Activated naive CD8-positive, alpha-beta T cell treated with anti-CD3 and anti-CD28 coated beads, Interleukin-2, amount 50 U/mL, for 16 hours (primary cell): ENCODE results near the gene NEK8.
A peak's percentile ranks its signal among the peaks of the same experiment; 100 is the strongest.

Source experiments
- DNase-seq: peaks from one replicate; pipeline ENCODE4 v3.0.0-alpha.2; 2020; ENCODE audit warnings: low read depth, low spot score

NEK8 gene

DNA sequence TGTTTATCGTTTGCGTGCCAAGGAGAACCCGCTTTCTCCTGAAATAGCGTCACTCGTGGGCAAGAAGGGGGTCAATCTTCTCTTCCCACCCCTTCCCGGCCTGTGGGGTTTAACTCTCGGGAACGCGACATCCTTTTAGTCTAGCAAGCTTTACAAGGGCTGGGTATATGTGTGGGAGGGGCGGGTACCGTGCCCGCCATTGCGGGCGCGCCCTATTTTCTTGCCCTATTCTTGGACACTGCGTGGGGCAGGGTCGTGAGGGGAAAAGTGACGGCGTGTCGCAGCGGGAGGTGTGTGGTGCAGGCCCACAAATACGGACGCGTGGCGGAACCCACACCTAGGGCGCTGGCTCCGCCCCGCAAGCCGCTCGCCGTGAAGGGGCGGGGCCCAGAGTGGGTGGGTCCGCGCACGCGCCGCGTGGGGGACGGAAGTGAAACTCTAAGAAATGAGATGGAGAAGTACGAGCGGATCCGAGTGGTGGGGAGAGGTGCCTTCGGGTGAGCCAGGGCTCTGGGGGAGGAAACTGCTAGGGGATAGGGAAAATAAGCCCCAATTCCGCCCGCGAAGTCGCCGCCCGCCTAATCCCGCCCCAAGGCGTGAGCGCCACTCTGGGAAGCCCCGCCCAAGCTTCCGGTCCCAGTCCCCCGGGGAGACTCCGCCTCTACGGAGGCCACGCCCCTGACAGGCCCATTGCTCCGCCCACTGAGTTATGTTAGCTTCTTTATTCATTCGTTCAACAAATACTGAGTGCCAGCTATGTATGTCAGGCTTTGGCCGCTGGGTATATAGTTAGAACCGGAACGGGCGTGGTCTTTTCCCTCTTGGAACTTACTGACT lies at the start of gene NEK8:
Gene NEK8 (plus strand): TSS at position 425 of the 837 bp plus-strand sequence. CDS start 26 bp downstream, at position 451.
- peak; percentile 95 for DNase-seq

- DNase-seq: no peak
Observed at GRCh38 chr17:28682655-28683054, 45.9 kb upstream of the NEK8 start.

DNA sequence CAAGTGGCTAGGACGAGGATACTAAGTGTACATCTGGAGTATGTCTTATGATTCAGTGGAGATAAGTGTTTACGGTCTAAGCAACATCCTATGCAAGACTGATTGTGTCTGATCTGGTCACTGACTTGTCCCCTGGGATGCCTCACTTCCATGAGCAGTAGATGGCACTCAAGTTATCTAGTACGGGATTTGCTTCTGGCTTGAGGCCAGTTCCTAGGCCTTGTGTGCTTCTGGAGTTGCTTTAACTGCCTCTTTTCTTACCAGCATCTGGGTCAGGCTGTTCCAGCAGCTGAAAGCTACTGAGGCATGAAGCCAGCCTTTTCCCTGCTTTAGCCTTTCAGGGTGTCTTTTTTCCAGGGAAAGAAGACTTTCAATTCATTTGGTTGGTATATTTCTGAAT lies 43.6 kb upstream of the NEK8 start:
- no peak for DNase-seq

- DNase-seq: no peak
Observed at GRCh38 chr17:28685366-28685765, 43.2 kb upstream of the NEK8 start.

- DNase-seq: no peak
Observed at GRCh38 chr17:28686296-28686695, 42.3 kb upstream of the NEK8 start.

GRCh38 chr17:28688481-28688880 lies 40.1 kb upstream of the NEK8 start:
- no peak for DNase-seq

DNA sequence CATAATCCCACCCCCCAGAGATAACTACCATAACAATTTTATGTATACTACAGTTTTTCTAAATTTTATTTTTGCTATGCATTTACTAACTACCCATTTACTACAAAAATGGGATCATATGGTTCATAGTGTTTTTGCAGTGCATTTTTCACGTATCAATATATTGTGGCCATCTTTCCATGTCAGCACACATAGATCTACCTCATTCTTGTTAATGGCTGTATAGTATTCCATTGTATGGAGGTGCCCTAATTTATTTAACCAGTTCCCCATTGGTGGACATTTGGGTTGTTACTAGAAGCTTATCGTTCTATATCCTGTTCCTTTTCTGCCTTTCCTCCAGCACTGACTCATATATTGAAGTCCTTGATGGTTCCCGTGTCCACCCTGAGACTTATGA lies 39.6 kb upstream of the NEK8 start:
- no peak for DNase-seq

GRCh38 chr17:28693869-28694268 lies 34.7 kb upstream of the NEK8 start:
- no peak for DNase-seq

- no peak for DNase-seq
Observed at GRCh38 chr17:28698253-28698941, 30.2 kb upstream of the NEK8 start.

DNA sequence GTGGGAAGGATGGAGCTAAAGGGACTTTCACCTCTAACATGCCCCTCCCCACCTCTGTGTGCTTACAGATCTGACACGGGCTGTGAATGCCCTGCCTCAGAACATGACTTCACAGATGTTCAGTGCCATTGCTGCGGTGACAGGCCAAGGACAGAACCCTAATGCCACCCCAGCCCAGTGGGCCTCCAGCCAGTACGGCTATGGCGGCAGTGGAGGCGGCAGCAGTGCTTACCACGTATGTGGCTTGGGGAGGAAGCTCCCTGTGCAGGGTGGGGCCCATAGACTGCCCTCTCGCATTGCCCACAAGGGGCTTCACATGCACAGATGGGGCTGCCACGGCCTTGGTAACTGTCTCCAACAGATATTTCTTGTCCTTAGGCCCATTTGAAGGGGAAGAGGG lies 28.3 kb upstream of the NEK8 start:
- no peak for DNase-seq

DNA sequence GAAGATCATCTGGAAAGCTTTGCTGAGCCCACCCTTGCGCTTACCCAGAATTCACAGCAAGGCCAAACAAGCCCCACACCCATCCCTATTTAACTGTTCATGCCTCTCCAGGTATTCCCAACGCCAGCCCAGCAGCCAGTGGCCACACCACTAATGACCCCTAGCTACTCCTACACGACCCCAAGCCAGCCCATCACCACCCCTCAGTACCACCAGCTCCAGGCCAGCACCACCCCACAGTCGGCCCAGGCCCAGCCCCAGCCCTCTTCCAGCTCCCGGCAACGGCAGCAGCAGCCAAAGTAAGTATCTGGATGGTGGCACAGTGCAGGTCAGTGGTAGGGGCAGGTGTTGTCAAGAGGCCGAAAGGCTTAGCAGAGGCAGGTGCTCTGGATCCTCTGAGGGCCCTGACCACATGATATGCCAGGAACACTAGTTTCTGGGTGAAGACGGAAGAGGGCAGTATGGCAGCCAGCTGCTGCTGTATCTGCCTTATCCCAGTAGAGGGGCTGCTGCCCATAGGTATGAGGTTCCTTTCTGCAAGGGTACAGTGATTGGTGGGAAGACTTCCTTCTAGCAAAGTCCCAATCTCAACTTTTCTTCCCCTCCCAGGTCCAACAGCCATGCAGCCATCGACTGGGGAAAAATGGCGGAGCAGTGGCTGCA lies 27.6 kb upstream of the NEK8 start:
- DNase-seq: no peak

- DNase-seq: no peak
Observed at GRCh38 chr17:28702026-28702751, 26.4 kb upstream of the NEK8 start.

GRCh38 chr17:28702752-28703150 lies 25.8 kb upstream of the NEK8 start:
- no peak for DNase-seq

GRCh38 chr17:28703552-28704218 lies 24.9 kb upstream of the NEK8 start:
- DNase-seq: no peak

DNA sequence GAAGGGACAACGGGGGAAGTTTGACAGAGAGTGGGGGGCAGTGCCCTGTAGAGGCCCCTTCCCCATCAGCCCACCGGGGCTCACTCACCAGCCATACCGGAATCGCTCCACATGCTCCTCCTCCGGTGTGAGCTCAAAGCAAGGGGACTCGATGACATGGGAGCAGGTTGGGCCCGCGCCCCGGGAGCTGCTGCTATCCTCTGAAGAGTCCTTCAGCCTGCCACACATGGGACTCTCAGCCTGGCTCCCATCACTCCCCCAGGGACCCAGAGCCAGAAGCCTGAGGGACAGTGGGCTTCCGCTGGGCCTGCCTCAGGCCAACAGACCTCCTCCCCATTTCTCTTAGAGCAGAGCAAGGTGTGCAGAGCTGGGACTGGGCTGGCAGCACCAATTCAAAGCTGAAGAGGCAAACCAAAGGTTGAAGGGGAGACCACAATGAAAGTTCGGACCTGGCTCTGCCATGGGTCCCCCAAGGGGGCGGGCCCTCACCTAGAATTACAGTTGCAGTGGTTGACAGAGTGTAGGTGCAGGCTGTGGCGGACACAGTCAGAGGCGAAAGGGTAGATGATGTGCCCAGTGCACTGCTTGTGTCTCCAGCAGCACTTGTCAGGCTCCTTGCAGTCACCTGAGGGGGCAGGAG lies 24.2 kb upstream of the NEK8 start:
- no peak for DNase-seq

DNA sequence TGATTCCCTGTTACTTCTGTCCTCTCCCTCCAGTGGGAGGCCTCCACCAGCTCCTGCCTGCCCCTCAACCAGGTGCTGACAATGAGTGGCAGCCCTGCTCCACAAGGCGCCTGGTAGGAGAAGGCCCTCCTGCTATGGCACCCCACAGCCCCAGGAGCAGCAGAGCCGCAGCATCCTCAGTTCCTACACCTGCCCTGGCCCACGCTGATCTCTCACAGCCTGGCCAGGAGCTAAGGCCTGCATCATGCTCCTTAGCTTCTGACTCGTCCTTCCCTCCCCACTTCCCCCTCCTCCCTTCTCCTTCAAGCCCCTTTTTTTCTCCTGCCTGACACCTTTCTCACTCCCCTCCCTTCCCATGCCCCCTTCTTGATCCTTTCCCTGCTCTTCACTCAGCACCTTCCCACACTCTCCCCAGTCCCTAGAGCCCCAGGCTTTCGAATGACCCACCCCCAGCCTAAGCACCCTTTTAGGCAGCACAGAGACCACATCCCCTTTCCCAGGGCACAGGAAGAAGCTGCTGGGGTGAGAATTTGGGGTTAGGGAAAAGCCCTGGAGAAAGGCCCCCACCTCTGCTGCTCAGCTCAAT lies 23.4 kb upstream of the NEK8 start:
- DNase-seq: no peak

GRCh38 chr17:28705728-28706334 lies 22.8 kb upstream of the NEK8 start:
- DNase-seq: no peak

GRCh38 chr17:28706471-28707338 lies 21.9 kb upstream of the NEK8 start:
- no peak for DNase-seq

- DNase-seq: no peak
Observed at GRCh38 chr17:28707339-28707720, 21.3 kb upstream of the NEK8 start.
